Activated T-cell treated with anti-CD3 and anti-CD28 coated beads, Interleukin-2, amount 50 U/mL, for 4 hours (primary cell): ENCODE results near the gene SAMD3. TPM values are rescaled to one million over a fixed set of nuclear protein-coding genes. Genes with fewer than 3 reads are reported as not detected.
"Not testable (repeated sequence)": the region's sequence is repeated elsewhere in the genome, so short reads cannot be mapped to it uniquely, and the experiment has no call there.

Experiments
- ATAC-seq, 2 donors: fragments of 200-7000 bp; cut with Tn5 transposase; one replicate each; pipeline ENCODE4 v1.10.0; 2021
- DNase-seq: peaks from one replicate; pipeline ENCODE4 v3.0.0-alpha.2; 2020
- H3K27me3 Mint-ChIP-seq: one replicate; pipeline ENCODE4 v1.8.0; 2021; ENCODE audit warnings: low read depth, mixed read lengths
- H3K36me3 Mint-ChIP-seq: one replicate; pipeline ENCODE4 v1.8.0; 2022; ENCODE audit warnings: mixed read lengths; ENCODE audit not compliant: insufficient read depth
- H3K4me1 Mint-ChIP-seq: one replicate; pipeline ENCODE4 v1.8.0; 2021; ENCODE audit warnings: low read depth, mixed read lengths
- H3K4me3 Mint-ChIP-seq: one replicate; pipeline ENCODE4 v1.8.0; 2021; ENCODE audit warnings: mild to moderate bottlenecking, moderate library complexity, mixed read lengths
- H3K9me3 Mint-ChIP-seq: one replicate; pipeline ENCODE4 v1.8.0; 2021; ENCODE audit warnings: mixed read lengths
- total RNA-seq, 3 donors: library from RNA; stranded (reverse); gene quantifications; one replicate each; pipeline ENCODE4 v1.2.1, GENCODE V29; 2021

SAMD3 gene
- total RNA-seq, 3 donors from 2014 or later: 2.1 to 2.9 (median 2.2) TPM

DNA sequence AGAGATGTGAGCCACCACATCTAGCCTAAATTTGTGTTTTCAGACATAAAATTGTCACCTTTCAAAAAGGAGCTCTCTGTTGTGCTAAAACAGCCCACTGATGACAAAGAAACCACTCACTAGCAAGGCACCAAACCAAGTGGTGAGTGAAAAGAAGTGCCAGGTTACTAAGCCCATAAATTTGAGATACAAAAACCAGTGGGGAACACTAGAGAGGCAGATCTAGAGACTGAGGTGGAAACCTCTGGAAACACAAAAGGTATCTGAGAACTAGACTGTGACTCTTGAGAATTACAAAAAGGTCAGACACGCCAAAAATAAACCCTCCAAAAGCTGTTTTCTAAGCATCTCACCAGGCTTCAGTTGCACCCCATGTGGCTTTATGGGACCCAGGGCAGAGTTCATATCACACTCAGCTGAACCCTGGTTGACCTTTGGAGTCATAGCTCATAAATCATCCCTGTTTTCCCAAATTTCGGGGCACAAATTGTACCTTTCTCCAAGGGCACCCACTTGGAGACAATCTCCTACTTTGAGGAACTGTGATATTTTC is 24.2 kb downstream of the SAMD3 start:
- ATAC-seq: no peak
- no peak overlapping the region for H3K4me3 Mint-ChIP-seq
- H3K27me3 Mint-ChIP-seq: no peaks in the 10 kb centered on the region
- peaks cover 63% of the 10 kb centered on the region for H3K4me1 Mint-ChIP-seq
- peaks cover 5% of the 10 kb centered on the region for H3K9me3 Mint-ChIP-seq
- H3K36me3 Mint-ChIP-seq: peaks cover 39% of the 10 kb centered on the region
- DNase-seq: no peak

DNA sequence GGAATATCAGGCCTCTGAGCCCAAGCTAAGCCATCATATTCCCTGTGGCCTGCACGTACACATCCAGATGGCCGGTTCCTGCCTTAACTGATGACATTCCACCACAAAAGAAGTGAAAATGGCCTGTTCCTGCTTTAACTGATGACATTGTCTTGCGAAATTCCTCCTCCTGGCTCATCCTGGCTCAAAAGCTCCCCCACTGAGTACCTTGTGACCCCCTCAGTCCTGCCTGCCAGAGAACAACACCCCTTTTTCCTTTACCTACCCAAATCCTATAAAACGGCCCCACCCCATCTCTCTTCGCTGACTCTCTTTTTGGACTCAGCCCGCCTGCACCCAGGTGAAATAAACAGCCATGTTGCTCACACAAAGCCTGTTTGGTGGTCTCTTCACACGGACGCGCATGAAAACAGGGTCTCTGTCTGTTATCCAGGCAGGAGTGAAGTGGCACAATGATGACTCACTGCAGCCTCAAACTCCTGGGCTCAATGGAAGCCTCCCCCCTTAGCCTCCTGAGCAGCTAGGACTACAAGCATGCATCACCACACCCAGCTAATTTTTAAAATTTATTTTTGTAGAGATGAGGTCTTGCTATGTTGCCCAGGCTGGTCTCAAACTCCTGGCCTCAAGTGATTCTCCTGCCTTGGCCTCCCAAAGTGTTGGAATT is 24.8 kb downstream of the SAMD3 start:
- not testable (repeated sequence) for H3K4me3 Mint-ChIP-seq

DNA sequence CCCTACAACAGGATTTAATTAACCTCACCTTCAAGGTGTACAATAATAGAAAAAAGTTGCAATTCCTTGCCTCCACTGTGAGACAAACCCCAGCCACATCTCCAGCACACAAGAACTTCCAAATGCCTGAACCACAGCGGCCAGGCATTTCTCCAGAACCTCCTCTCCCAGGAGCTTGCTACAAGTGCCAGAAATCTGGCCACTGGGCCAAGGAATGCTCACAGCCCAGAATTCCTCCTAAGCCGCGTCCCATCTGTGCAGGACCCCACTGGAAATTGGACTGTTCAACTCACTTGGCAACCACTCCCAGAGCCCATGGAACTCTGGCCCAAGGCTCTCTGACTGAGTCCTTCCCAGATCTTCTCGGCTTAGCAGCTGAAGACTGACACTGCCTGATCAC is 28.3 kb downstream of the SAMD3 start:
- not testable (repeated sequence) for H3K9me3 Mint-ChIP-seq, H3K4me3 Mint-ChIP-seq, ATAC-seq, H3K27me3 Mint-ChIP-seq, DNase-seq
- H3K4me1 Mint-ChIP-seq: peaks cover 78% of the 10 kb centered on the region
- H3K36me3 Mint-ChIP-seq: peaks cover 38% of the 10 kb centered on the region

More for the DNA sequence above, 24.8 kb downstream of the SAMD3 start:
- H3K27me3 Mint-ChIP-seq, DNase-seq, H3K9me3 Mint-ChIP-seq, ATAC-seq: not testable (repeated sequence)
- Mint-ChIP-seq H3K36me3 (peaks cover 38% of the 10 kb centered on the region), H3K4me1 (peaks cover 63% of the 10 kb centered on the region)

DNA sequence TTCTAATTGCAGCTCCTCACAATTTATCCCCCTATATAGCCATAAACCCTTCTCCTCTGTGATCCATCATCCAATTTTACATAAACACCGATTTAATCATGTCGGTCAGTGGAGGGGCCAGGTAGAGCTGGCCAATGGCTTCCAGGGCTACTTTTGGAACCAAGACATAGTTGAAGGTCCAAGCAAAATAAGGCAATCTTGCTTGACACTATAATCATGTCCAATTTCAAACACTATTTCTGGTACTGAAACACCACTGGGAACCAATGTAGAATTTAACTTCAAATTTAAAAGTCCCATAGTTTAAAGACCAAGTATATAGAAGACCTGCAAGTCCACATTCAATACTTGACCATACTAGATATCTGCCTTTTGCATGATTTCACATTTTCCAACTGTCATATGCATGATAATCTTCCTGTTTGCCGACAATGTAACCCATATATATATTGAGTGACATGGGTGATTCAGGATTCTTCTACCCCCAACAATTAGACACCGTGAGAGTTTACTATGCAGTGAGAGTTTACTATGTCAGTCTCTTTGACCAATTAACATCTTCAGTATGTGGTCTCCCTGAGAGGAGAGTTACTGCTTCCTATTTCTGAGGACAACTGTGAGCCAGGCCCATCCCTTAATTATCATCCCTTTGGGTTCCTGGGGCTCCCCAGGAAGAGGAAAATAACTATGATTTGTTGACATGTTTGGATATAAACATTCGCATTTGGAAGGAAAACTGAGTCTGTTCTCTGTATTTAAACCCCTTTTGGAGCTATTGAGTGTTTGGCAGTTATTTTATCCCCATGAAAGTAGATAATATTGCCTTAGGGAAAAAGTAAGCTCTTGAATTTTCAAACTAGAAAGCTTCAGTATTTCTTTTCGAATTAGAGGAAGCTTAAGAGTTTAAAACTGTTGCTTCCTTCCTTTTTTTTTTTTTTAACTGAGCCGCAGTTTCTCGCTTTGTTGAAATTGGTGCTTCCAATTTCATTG is 31.8 kb downstream of the SAMD3 start:
- peaks cover 36% of the 10 kb centered on the region for H3K36me3 Mint-ChIP-seq
- H3K4me1 Mint-ChIP-seq: peaks cover 87% of the 10 kb centered on the region
- ATAC-seq (no peak), DNase-seq (no peak)
- H3K27me3 Mint-ChIP-seq: no peaks in the 10 kb centered on the region
- H3K4me3 Mint-ChIP-seq: no peak overlapping the region
- H3K9me3 Mint-ChIP-seq: no peaks in the 10 kb centered on the region

DNA sequence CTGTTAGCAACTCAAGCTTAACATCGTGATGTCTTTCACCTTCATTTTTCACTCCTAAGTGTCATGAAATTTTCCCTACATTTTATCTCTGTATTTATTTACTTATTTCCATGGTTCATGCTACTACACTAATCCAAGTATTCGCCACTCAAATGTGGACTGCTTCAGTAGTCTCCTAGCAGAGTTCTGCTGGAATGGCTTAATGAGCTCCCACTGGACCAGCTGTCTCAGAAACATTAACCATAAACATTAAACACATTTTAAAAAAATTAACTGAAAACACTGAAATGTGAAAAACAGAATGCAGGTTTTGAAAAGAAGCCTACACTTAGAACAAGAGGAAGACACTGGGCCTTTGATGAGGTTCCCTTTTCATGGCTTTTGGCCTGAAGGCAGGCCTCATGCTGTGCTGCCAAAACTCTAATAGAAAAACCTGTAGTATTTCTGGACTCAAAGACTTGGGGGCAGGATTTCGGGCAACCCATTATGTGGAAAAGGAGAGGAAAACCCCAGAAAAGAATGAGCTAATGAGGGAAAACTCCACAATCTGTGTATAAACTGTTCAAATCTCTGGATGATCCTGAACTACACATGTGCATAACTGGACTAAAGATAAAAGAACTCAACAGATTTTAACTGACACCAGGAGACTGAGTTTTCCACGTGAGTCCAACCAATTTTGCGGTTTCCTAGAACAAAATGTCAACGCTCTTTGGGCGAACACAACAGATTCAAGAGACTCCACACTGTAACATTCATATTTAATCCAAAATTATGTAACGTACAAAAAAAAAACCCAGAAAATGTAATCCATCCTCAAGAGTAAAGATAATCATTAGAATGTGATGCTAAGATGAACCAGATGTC is 33.0 kb downstream of the SAMD3 start:
- Mint-ChIP-seq H3K27me3 (no peaks in the 10 kb centered on the region), H3K4me3 (no peak overlapping the region), H3K36me3 (peaks cover 30% of the 10 kb centered on the region), H3K4me1 (peaks cover 82% of the 10 kb centered on the region), H3K9me3 (no peaks in the 10 kb centered on the region)
- no peak for ATAC-seq
- DNase-seq: no peak

DNA sequence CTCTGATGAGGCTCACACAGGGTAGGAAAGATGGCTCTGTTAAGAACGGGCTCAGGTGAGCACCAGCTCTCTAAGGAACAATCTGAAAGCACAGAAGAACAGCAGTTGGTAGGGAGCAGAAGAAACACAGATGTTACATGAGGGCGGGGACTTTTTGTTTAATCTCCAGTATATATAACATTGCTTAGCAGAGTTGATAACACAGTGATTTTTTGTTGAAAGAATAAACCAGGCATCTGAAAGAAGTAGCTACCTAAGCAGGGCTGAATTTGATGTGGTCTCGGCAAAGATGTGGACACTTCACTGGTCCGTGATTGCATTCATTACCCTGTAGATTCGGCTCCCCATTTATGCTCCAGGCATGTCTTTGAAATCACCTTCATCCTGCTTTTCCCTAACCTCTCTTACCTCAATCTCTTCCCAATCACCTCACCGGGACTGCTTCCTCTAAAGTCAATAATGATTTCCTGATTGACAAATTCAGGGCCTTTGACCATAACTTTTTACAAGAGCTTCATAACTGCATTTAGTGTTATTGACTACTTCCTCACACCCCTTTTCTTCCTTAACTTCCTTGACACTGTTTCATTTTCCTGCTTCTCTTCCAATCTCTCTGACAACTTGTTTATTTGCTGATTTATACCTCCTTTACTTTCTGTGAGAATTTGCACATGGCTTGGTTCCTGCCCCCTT is 34.4 kb downstream of the SAMD3 start:
- Mint-ChIP-seq H3K9me3 (no peaks in the 10 kb centered on the region), H3K4me3 (no peak overlapping the region), H3K27me3 (no peaks in the 10 kb centered on the region), H3K36me3 (peaks cover 24% of the 10 kb centered on the region), H3K4me1 (peaks cover 83% of the 10 kb centered on the region)
- DNase-seq: no peak
- ATAC-seq: no peak

DNA sequence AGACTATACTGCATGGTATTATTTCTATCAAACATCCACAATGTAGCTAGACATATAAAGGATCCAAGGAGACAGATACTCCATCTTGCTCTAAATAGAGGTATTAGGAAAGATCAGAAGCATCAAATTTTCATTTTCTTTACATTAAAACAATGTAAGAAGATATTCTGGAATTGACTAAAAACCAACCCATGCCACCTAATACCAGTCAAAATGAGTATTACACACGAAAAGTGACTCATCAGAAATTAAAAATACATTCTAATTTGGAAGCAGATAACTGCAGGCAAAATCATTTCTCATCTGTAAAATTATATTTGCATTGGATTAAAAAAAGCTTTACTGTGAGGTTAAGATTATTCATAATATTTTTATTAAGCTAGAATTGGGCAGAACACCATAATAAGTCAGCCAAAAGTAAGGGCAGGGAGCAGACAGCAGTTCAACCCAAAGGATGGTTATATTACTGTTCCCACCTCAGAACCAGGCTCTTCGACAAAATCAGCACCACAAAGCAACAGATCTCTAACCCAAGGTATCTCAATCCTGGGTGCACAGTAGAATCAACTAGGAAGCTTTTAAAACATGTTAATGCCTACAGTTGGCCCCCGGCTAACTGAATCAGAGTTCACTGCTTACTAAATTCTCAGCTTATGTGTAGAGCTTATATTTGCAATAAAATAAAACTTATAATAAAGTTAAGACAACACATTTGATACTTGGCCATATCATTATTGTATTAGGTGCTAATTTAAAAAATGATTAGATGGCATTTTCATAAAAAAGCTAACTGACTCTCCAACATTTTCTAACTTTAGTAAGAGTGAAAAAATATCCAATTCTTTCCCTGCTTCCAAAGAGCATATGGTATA is 35.2 kb downstream of the SAMD3 start:
- no peaks in the 10 kb centered on the region for H3K27me3 Mint-ChIP-seq

DNA sequence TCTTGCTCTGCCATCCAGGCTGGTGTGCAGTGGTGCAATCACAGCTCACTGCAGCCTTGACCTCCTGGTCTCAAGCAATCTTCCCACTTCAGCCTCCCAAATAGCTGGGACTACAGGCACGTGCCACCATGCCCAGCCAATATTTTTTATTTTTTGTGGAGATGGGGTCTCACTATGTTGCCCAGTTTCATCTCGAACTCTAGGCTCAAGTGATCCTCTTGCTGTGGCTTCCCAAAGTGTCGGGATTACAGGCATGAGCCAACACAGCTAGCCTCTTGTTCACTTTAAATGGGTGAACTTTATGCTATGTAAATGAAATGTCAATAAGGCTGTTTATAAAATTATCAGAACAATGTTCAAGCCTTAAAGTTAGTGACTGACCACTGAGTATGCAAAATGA is 37.1 kb downstream of the SAMD3 start:
- H3K4me3 Mint-ChIP-seq: no peak overlapping the region
- H3K4me1 Mint-ChIP-seq: peaks cover 58% of the 10 kb centered on the region

More for the DNA sequence above, 35.2 kb downstream of the SAMD3 start:
- DNase-seq (no peak), ATAC-seq (peak; percentile 42 to 55)
- Mint-ChIP-seq H3K9me3 (no peaks in the 10 kb centered on the region), H3K4me1 (peaks cover 77% of the 10 kb centered on the region), H3K4me3 (no peak overlapping the region), H3K36me3 (peaks cover 21% of the 10 kb centered on the region)

DNA sequence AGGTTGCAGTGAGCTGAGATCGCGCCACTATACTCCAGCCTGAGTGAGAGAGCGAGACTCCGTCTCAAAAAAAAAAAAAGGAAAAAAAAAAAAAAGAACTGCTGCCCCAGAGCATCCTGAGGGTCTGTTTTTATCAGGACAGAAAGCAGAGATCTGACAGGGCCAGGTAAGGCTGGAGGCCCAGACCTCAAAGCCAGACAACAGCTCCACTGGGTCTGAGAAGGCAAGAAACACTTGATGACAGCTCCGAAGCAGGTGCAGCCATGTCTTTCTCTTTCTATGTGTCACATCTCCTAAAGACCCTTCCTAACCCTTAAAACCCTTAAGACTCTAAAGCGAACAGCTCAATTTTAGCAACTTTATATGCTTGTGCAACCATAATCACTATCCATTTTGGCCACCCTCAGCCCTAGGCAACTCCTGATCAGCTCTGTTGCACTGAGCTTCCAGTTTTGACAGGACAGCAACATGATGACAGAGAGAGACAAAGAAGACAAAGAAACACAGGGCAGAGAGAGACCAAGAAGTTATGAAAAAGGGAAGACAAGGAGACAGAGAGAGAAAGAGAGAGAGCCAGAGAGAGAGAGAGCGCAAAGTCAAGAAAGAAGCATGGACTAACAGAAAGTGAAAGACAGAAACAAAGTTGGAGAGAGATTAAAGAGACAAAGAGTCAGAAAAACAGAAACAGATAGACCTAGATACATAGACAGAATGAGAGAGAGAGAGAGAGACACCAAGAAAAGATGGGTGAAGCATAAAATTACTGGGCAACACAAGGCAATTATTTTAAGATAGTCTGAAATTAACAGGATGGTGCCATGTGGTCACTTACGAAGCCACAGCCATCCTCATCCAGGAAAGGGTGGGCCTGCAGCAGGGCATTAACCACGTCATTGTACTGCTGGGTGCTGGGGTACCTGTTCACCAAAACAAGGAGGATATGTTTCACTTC is 39.2 kb downstream of the SAMD3 start:
- Mint-ChIP-seq H3K36me3 (peaks cover 26% of the 10 kb centered on the region), H3K27me3 (no peaks in the 10 kb centered on the region), H3K4me3 (peak overlapping the region; percentile 47), H3K4me1 (peaks cover 40% of the 10 kb centered on the region), H3K9me3 (no peaks in the 10 kb centered on the region)
- DNase-seq (no peak), ATAC-seq (peak; percentile 63 to 70)

More for the DNA sequence above, 37.1 kb downstream of the SAMD3 start:
- DNase-seq: no peak
- Mint-ChIP-seq H3K9me3 (no peaks in the 10 kb centered on the region), H3K36me3 (peaks cover 23% of the 10 kb centered on the region), H3K27me3 (no peaks in the 10 kb centered on the region)
- ATAC-seq: no peak

DNA sequence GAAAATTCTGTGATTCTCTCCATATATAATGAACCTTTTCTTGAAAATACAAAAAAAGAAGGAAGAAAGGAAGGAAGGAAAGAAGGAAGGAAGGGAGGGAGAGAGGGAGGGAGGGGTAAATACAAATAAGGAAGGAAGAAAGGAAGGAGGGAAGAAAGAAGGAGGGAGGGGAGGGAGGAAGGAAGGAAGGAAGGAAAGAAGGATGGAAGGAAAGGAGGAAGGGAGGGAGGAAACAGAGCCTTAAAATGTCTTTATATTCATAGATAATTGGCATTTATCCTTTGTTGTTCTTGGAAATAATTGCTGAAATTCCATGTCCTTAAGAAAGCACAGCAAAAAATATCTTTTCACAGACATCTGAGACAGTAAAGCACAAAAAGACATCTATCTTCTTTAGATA is 40.3 kb downstream of the SAMD3 start:
- Mint-ChIP-seq H3K9me3 (no peaks in the 10 kb centered on the region), H3K36me3 (peaks cover 30% of the 10 kb centered on the region), H3K4me1 (peaks cover 34% of the 10 kb centered on the region), H3K27me3 (no peaks in the 10 kb centered on the region), H3K4me3 (no peak overlapping the region)
- no peak for ATAC-seq
- DNase-seq: no peak

DNA sequence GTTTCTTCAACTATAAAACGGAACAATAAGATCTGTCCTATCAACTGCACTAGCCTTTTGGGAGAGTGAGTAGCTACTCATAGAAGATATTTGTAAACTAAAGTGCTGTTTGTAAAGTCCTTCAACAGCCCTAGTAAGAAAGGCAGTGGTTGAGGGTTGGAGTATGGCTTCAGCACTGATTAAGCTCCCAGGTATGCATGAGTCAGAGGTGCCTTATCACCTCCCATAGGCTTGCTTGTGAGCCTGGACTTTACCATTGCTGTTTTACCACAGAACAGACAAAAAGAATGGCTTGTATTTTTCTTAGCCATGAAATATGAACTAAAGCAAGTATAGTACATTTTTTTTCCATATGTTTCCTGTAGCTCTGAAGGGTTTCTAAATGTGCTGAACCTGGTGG is 44.1 kb downstream of the SAMD3 start:
- Mint-ChIP-seq H3K4me1 (peaks cover 10% of the 10 kb centered on the region), H3K9me3 (no peaks in the 10 kb centered on the region), H3K36me3 (peaks cover 42% of the 10 kb centered on the region), H3K27me3 (no peaks in the 10 kb centered on the region), H3K4me3 (no peak overlapping the region)
- ATAC-seq (no peak), DNase-seq (no peak)

DNA sequence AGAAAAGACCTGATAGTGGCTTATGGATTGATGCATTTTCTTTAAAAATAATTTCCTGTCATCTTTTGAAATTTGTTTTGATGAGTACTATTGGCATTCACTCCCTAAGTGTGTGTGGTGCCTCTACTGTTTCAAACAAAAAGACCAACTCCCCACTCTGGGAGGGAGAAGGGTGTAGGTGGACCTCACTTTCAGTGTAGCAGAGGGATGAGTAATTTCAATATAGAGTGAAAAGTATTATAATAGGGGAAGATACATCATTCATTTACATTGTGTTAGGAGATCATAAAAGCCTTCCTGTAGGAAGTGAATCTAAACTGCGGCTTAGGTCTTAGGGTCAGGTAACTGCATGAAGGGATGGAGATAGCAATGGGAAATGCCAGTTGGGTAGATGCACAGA is 46.4 kb downstream of the SAMD3 start:
- DNase-seq: no peak
- Mint-ChIP-seq H3K9me3 (peaks cover 16% of the 10 kb centered on the region), H3K27me3 (no peaks in the 10 kb centered on the region), H3K36me3 (peaks cover 52% of the 10 kb centered on the region), H3K4me3 (no peak overlapping the region), H3K4me1 (peaks cover 4% of the 10 kb centered on the region)
- no peak for ATAC-seq
